Adrenal gland (tissue), 12 donors: Measurements from ENCODE around the gene LRBA. TPM values are rescaled to one million over a fixed set of nuclear protein-coding genes. Genes with fewer than 3 reads are reported as not detected.
"Not testable (repeated sequence)": the region's sequence is repeated elsewhere in the genome, so short reads cannot be mapped to it uniquely, and the experiment has no call there.

Experiments used
- DNase-seq, 7 donors: peaks; one replicate each; pipeline ENCODE4 v3.0.0-alpha.2; 2019 to 2020
- H3K27ac ChIP-seq, 5 donors: fragments of 200-600 bp; sonication (generic) in 4 of 5; 1 replicate in 3 of 5; 2 replicates in 2 of 5; pipeline versions ENCODE4 v1.5.1 to v1.8.0; 2016 to 2020; ENCODE audit warnings: mild to moderate bottlenecking in 1 of 5
- H3K27me3 ChIP-seq: fragments of 200-600 bp; 2 replicates; pipeline ENCODE4 v1.8.0; 2021
- H3K36me3 ChIP-seq, 2 donors: fragments of 200-600 bp; replicated peaks in 1 of 2; 1 replicate in 1 of 2; 2 replicates in 1 of 2; pipeline versions ENCODE4 v1.5.1 to v1.8.0; 2018 to 2022
- H3K4me1 ChIP-seq, 2 donors: fragments of 200-600 bp; replicated peaks in 1 of 2; 1 replicate in 1 of 2; 2 replicates in 1 of 2; pipeline versions ENCODE4 v1.5.1 to v1.8.0; 2018 to 2021
- H3K4me3 ChIP-seq, 4 donors: fragments of 200-600 bp; sonication (generic) in 3 of 4; one replicate each; pipeline ENCODE4 v1.5.1; 2016 to 2018
- H3K9me3 ChIP-seq, 3 donors: fragments of 200-600 bp; sonication (generic) in 1 of 3; replicated peaks in 1 of 3; 1 replicate in 2 of 3; 2 replicates in 1 of 3; pipeline versions ENCODE4 v1.5.1 to v1.8.0; 2016 to 2021
- POLR2A ChIP-seq, 2 donors: fragments of 450-650 bp; IDR thresholded peaks; one replicate each; pipeline ENCODE4 v1.6.1; 2017; ENCODE audit warnings: antibody characterized with exemption in 2 of 2, mild to moderate bottlenecking in 2 of 2, moderate library complexity in 1 of 2
- WGBS, 4 donors: extraction: QIAGEN DNeasy Blood & Tissue Kit in 2 of 4; methylation state at CpG; one replicate each; pipeline versions ENCODE4 v1.1.5 to v1.1.7; 2013 to 2017; 5-methylcytosine and 5-hydroxymethylcytosine counted together
- intact Hi-C, 2 donors: fragments of 100-400 bp; cut with DNase I; formaldehyde crosslinking; loops; one replicate each; pipeline versions ENCODE4 v1.14.1 to v1.15.0; 2022 to 2023
- polyA plus RNA-seq, 3 donors: library from polyadenylated mRNA; stranded (reverse); fragments of 200-250 nt in 2 of 3; fragments of 350-450 nt in 1 of 3; fragmentation: Illumina TruSeq in 1 of 3; extraction: RNeasy Lipid Tissue Mini Kit (QIAGEN cat#74804) in 1 of 3; gene quantifications; one replicate each; pipeline ENCODE4 v1.2.3, GENCODE V29; 2013 to 2014
- total RNA-seq, 9 donors: library from RNA; depleted of rRNA in 4 of 9; stranded (reverse); fragments of >200 nt in 4 of 9; fragments of 120-200 nt in 1 of 9; fragmentation: NEBNext Ultra II Directional in 1 of 9; extraction: Animal tissue kit (Norgen Biotek cat#: 25700) in 1 of 9; gene quantifications; one replicate each; pipeline versions ENCODE4 v1.1.0 to v1.2.4, GENCODE V29; 2013 to 2023
- TF ChIP-seq, protein P1 (sequence below), 6 experiments: fragments of 450-650 bp in 4 of 6; fragments of 200-600 bp in 2 of 6; sonication (generic) in 1 of 6; IDR thresholded peaks; 1 replicate in 5 of 6; 2 replicates in 1 of 6; pipeline versions ENCODE4 v1.5.1 to v1.8.0; 2016 to 2021; ENCODE audit warnings: antibody characterized with exemption in 6 of 6, mild to moderate bottlenecking in 2 of 6, moderate library complexity in 1 of 6
- donor health status: healthy with polysubstance abuse.
- donor health status: Bipolar disorder and iron deficiency.
- donor health status: DM: yes; HTN: yes; CAD: no.
- donor health status: DM: no; HTN: no; CAD: no.
- donor health status: DM: no; HTN: no; CAD: no.
- donor health status: DM: yes; HTN: yes; CAD: no.

Gene LRBA
- total and polyA plus RNA-seq, 12 donors, result 9.6 to 106 (median 40.6) TPM

DNA sequence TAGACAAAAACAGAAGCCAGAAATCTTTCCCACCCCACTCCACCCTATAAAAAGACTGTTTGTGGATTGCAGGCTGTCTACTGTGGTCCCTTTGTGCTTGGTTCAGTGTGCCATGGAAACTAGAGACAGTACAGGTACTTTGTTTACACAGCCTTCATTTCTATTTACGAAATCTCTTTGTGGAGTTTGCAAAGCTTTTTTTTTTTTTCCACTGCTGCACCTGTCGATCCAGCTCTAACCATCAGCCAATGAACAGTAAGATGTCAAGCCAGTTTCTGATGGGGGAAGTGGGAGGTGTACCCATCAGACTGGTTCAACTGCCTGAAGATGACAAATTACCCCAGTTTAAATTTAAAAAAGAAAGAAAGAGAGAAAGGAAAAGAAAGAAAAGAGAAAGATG lies 20.2 kb upstream of the LRBA start:
- TF ChIP-seq, protein P1, sequence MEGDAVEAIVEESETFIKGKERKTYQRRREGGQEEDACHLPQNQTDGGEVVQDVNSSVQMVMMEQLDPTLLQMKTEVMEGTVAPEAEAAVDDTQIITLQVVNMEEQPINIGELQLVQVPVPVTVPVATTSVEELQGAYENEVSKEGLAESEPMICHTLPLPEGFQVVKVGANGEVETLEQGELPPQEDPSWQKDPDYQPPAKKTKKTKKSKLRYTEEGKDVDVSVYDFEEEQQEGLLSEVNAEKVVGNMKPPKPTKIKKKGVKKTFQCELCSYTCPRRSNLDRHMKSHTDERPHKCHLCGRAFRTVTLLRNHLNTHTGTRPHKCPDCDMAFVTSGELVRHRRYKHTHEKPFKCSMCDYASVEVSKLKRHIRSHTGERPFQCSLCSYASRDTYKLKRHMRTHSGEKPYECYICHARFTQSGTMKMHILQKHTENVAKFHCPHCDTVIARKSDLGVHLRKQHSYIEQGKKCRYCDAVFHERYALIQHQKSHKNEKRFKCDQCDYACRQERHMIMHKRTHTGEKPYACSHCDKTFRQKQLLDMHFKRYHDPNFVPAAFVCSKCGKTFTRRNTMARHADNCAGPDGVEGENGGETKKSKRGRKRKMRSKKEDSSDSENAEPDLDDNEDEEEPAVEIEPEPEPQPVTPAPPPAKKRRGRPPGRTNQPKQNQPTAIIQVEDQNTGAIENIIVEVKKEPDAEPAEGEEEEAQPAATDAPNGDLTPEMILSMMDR (IDR thresholded peaks at IDR 0.05), result no peak
- TF ChIP-seq POLR2A (IDR thresholded peaks at IDR 0.05), result no peak

DNA sequence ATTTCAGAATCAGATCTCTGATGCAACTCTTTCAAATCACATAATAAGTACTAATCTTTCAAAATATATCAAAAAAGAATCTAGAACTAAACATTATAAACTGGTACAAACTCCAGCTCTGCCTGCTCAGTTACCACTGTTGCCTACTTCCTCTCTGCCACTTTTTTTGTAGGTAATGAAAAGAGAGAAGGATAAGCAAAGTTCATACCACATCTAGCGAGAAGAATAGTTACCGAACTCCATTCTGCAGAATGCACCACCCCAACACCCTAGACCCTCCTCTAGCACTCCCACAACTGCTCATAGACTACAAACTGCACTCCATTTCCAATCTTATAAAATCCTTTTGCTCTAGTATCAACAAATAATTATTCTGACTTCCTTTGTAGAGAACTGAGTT lies 19.7 kb upstream of the LRBA start:
- DNase-seq, result no peak
- Histone ChIP-seq H3K4me1 (no peaks in the 10 kb centered on the region), H3K4me3 (no peak overlapping the region), H3K27me3 (no peaks in the 10 kb centered on the region), H3K27ac (no peak overlapping the region), H3K36me3 (no peaks in the 10 kb centered on the region), H3K9me3 (no peaks in the 10 kb centered on the region)
- 70 to 81% (median 79%) methylated on average over 2 of the region's 2 CpGs for WGBS, 4 donors
- intact Hi-C loops, result no loop called here
- TF ChIP-seq POLR2A (IDR thresholded peaks at IDR 0.05), result no peak
- TF ChIP-seq, protein P1 (IDR thresholded peaks at IDR 0.05), result no peak

More for the DNA sequence above, 20.2 kb upstream of the LRBA start:
- no peak overlapping the region for H3K4me3 ChIP-seq
- no peak overlapping the region for H3K27ac ChIP-seq
- intact Hi-C loops, result no loop called here
- H3K4me1 ChIP-seq, result no peaks in the 10 kb centered on the region
- WGBS, 4 donors, result 48 to 62% (median 60%) methylated on average over 2 of the region's 2 CpGs
- no peaks in the 10 kb centered on the region for H3K9me3 ChIP-seq
- H3K36me3 ChIP-seq, result no peaks in the 10 kb centered on the region
- no peak for DNase-seq
- no peaks in the 10 kb centered on the region for H3K27me3 ChIP-seq

DNA sequence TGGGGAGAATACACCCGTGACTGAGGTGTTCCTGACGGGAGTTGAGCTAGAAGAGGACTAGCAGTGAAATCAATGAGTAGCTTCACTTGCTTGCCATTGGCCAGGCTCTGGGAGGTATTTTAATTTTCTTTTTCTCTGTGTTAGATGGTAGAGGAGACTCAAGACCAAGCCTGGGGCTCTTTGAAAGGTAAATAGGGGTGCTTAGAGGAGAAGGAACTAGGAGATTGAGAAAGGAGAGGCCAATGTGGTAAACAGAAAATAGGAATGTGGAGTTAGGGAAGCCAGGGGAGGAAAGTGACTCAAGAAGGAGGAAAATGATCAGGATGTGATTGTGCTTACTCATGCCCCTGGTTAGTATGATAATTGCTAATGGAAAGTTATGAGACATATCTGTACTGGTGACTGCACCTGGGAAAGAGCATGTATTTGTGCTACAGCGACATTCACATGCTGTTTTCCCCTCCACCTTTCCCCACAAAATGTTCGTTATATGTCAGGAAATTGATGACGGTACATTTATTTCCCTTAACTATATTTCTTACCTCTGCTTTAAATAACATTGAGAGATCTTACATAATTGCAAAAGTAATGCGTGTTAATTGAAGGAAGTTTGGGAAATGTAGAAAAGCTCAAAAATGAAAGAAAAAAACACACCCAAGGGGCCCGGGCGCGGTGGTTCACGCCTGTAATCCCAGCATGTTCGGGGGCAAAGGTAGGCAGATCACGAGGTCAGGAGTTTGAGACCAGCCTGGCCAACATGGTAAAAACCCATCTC lies 16.9 kb upstream of the LRBA start:
- Histone ChIP-seq H3K27ac (no peak overlapping the region), H3K27me3 (no peaks in the 10 kb centered on the region), H3K9me3 (no peaks in the 10 kb centered on the region), H3K36me3 (no peaks in the 10 kb centered on the region), H3K4me1 (no peaks in the 10 kb centered on the region), H3K4me3 (no peak overlapping the region)
- WGBS, 4 donors, result 64 to 77% (median 67%) methylated on average over 11 to 12 of the region's 12 CpGs
- TF ChIP-seq, protein P1 (IDR thresholded peaks at IDR 0.05), result no peak
- TF ChIP-seq POLR2A (IDR thresholded peaks at IDR 0.05), result no peak
- intact Hi-C loops, result no loop called here
- DNase-seq, result no peak

DNA sequence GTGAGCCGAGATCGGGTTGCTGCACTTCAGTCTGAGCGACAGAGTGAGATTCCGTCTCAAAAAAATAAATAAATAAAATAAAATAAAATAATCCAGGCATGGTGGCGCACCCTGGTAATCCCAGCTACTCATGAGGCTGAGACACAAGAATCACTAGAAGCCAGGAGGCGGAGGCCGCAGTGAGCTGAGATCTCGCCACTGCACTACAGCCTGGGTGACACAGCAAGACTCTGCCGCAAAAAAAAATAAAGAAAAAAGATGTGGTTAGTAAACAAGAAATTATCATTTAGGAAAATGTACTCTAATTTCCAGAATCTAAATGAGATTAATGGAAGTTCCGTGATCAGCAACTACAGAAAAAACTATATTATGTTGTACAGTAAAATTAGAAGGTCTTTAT lies 14.5 kb upstream of the LRBA start:
- H3K36me3 ChIP-seq, result no peaks in the 10 kb centered on the region
- H3K4me1 ChIP-seq, result no peaks in the 10 kb centered on the region
- TF ChIP-seq, protein P1 (IDR thresholded peaks at IDR 0.05), result no peak
- no peak for TF ChIP-seq POLR2A (IDR thresholded peaks at IDR 0.05)
- no peak overlapping the region for H3K27ac ChIP-seq
- no peaks in the 10 kb centered on the region for H3K27me3 ChIP-seq
- WGBS, 4 donors, result 86 to 98% (median 92%) methylated on average over 10 of the region's 10 CpGs
- no peaks in the 10 kb centered on the region for H3K9me3 ChIP-seq
- intact Hi-C loops, result no loop called here
- H3K4me3 ChIP-seq, result no peak overlapping the region
- DNase-seq, result no peak

DNA sequence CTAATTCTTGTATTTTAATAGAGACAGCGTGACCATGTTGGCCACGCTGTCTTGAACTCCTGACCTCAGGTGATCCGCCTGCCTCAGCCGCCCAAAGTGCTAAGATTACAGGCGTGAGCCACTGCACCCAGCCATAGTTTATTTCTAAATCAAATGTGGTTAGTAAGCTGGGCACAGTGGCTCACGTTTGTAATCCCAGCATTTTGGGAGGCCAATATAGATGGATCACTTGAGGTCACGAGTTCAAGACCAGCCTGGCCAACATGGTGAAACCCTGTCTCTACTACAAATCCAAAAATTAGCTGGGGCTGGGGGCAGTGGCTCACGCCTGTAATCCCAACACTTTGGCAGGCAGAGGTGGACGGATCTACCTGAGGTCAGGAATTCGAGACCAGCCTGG lies 13.9 kb upstream of the LRBA start:
- H3K36me3 ChIP-seq, H3K27ac ChIP-seq, DNase-seq, intact Hi-C loops, H3K27me3 ChIP-seq, H3K4me3 ChIP-seq, H3K9me3 ChIP-seq, H3K4me1 ChIP-seq: not testable (repeated sequence)
- 76 to 89% (median 78%) methylated on average over 7 to 10 of the region's 10 CpGs for WGBS, 4 donors
